GM12878 (cell line): ENCODE results near the gene ZNF511. TPM values are rescaled to one million over a fixed set of nuclear protein-coding genes. Genes with fewer than 3 reads are reported as not detected.

ENCODE experiments used
- ATAC-seq: fragments of 200-7000 bp; cut with Tn5 transposase; 3 replicates; pipeline ENCODE4 v1.9.1; 2020; ENCODE audit warnings: mild to moderate bottlenecking, moderate library complexity
- BruUV-seq: library from RNA; stranded (reverse); fragments of 400-500 nt; replicated peaks from 2 replicates; lab custom pipeline; 2021; lab: Mats Ljungman, UMichigan
- CTCF ChIA-PET: fragments of 300-600 bp; sonication (Branson Sonifier 250); formaldehyde crosslinking; extraction: SDS; loops from one replicate; lab custom pipeline; 2021; ENCODE audit warnings: inconsistent platforms; lab: Yijun Ruan, JAX
- POLR2A ChIA-PET: fragments of 350-600 bp; formaldehyde crosslinking; extraction: SDS; loops from one replicate; lab custom pipeline; 2021; ENCODE audit warnings: inconsistent platforms; lab: Charles Lee
- RAD21 ChIA-PET: fragments of 300-600 bp; sonication (Branson Sonifier 250); formaldehyde crosslinking; loops from one replicate; lab custom pipeline; 2023; ENCODE audit warnings: antibody characterized with exemption; ENCODE audit not compliant: unreplicated experiment; lab: Charles Lee
- SMC1A ChIA-PET: fragments of 300-600 bp; sonication (Branson Sonifier 250); formaldehyde crosslinking; loops from one replicate; lab custom pipeline; 2023; ENCODE audit not compliant: unreplicated experiment, uncharacterized antibody; lab: Charles Lee
- DNase-seq: peaks from one replicate; pipeline ENCODE4 v3.0.0-alpha.2; 2011; ENCODE audit warnings: low read depth, low spot score
- FAIRE-seq: peaks from 3 replicates; lab custom pipeline; 2011; peaks lifted over from hg19 to GRCh38; lab: Jason Lieb, UNC
- H2AFZ ChIP-seq: 2 replicates; pipeline ENCODE4 v1.6.0; 2011; ENCODE audit warnings: low read depth, low read length, control low read depth; ENCODE audit not compliant: control insufficient read depth
- H3K27ac ChIP-seq: 2 replicates; pipeline ENCODE4 v1.5.1; 2011; ENCODE audit warnings: control low read depth; ENCODE audit not compliant: control insufficient read depth, insufficient read depth
- H3K27me3 ChIP-seq, 2 experiments: replicated peaks in 1 of 2; 2 replicates each; pipeline versions ENCODE4 v1.6.0 to v1.6.1; 2011; ENCODE audit warnings: low read length in 1 of 2; ENCODE audit not compliant: control insufficient read depth in 2 of 2, insufficient read depth in 2 of 2
- H3K36me3 ChIP-seq, 2 experiments: 2 replicates each; pipeline ENCODE4 v1.5.1; 2011; ENCODE audit warnings: low read length in 1 of 2; ENCODE audit not compliant: control insufficient read depth in 2 of 2, insufficient read depth in 2 of 2
- H3K4me1 ChIP-seq: 2 replicates; pipeline ENCODE4 v1.6.1; 2011; ENCODE audit warnings: mild to moderate bottlenecking, low read length, moderate library complexity, mixed read lengths; ENCODE audit not compliant: control insufficient read depth, insufficient read depth
- H3K4me2 ChIP-seq: 2 replicates; pipeline ENCODE4 v1.6.0; 2011; ENCODE audit warnings: control low read depth; ENCODE audit not compliant: control insufficient read depth, insufficient read depth
- H3K4me3 ChIP-seq: fragments of 200-600 bp; sonication (generic); 2 replicates; pipeline ENCODE4 v1.5.1; 2016
- H3K79me2 ChIP-seq: 2 replicates; pipeline ENCODE4 v1.6.0; 2011; ENCODE audit warnings: low read length; ENCODE audit not compliant: control insufficient read depth, insufficient read depth
- H3K9ac ChIP-seq: 2 replicates; pipeline ENCODE4 v1.8.0; 2011; ENCODE audit warnings: low read length, control low read depth, mixed read lengths; ENCODE audit not compliant: control insufficient read depth, insufficient read depth
- H3K9me3 ChIP-seq: replicated peaks from 3 replicates; pipeline ENCODE4 v1.5.1; 2011; ENCODE audit warnings: mild to moderate bottlenecking, low read length; ENCODE audit not compliant: control insufficient read depth, insufficient read depth
- H4K20me1 ChIP-seq: 2 replicates; pipeline ENCODE4 v1.6.0; 2011; ENCODE audit not compliant: control insufficient read depth, insufficient read depth
- BACH1 ChIP-seq: fragments of 450-650 bp; IDR thresholded peaks from 2 replicates; pipeline ENCODE4 v1.6.1; 2017; ENCODE audit warnings: mild to moderate bottlenecking, borderline replicate concordance
- BCL11A ChIP-seq: IDR thresholded peaks from 2 replicates; pipeline ENCODE4 v1.6.1; 2011; ENCODE audit warnings: low read depth, low read length
- CEBPB ChIP-seq, 2 experiments: fragments of 150-350 bp in 1 of 2; IDR thresholded peaks; 2 replicates each; pipeline ENCODE4 v1.6.1; 2012 to 2014; ENCODE audit warnings: low read depth in 2 of 2, low read length in 2 of 2, borderline replicate concordance in 1 of 2, inconsistent platforms in 1 of 2
- CREB1 ChIP-seq: IDR thresholded peaks from 2 replicates; pipeline ENCODE4 v1.6.1; 2012; ENCODE audit warnings: low read depth, mild to moderate bottlenecking, inconsistent platforms
- EP300 ChIP-seq, 2 experiments: fragments of 150-350 bp in 1 of 2; IDR thresholded peaks; 2 replicates each; pipeline ENCODE4 v1.6.1; 2011 to 2012; ENCODE audit warnings: low read depth in 2 of 2, low read length in 2 of 2, borderline replicate concordance in 1 of 2, improper control_type of control experiment in 1 of 2, inconsistent platforms in 1 of 2; ENCODE audit not compliant: control insufficient read depth in 1 of 2
- ESRRA ChIP-seq: IDR thresholded peaks from 2 replicates; pipeline ENCODE4 v1.6.1; 2012; ENCODE audit warnings: mild to moderate bottlenecking, low read length, improper control_type of control experiment
- HDGF ChIP-seq: fragments of 450-650 bp; IDR thresholded peaks from 2 replicates; pipeline ENCODE4 v1.6.1; 2016; ENCODE audit warnings: antibody characterized with exemption
- IKZF2 ChIP-seq, 2 experiments: fragments of 450-650 bp; IDR thresholded peaks; 2 replicates each; pipeline ENCODE4 v1.6.1; 2017; ENCODE audit warnings: mild to moderate bottlenecking in 2 of 2, moderate library complexity in 2 of 2
- IRF4 ChIP-seq: IDR thresholded peaks from 2 replicates; pipeline ENCODE4 v1.6.1; 2011; ENCODE audit warnings: low read depth, low read length
- JUND ChIP-seq: IDR thresholded peaks from 2 replicates; pipeline ENCODE4 v1.6.1; 2012; ENCODE audit warnings: low read depth, mild to moderate bottlenecking, low read length, improper control_type of control experiment, moderate library complexity
- MAX ChIP-seq: IDR thresholded peaks from 2 replicates; pipeline ENCODE4 v1.6.1; 2012; ENCODE audit warnings: low read depth, low read length, improper control_type of control experiment
- NFXL1 ChIP-seq: fragments of 450-650 bp; IDR thresholded peaks from 2 replicates; pipeline ENCODE4 v1.6.1; 2017; ENCODE audit warnings: antibody characterized with exemption, mild to moderate bottlenecking, borderline replicate concordance
- RELB ChIP-seq: fragments of 450-650 bp; IDR thresholded peaks from 2 replicates; pipeline ENCODE4 v1.6.1; 2017; ENCODE audit warnings: low read depth, mild to moderate bottlenecking, moderate library complexity
- RFX5 ChIP-seq: IDR thresholded peaks from 2 replicates; pipeline ENCODE4 v1.6.1; 2011; ENCODE audit warnings: low read depth, low read length, improper control_type of control experiment
- SIX5 ChIP-seq: IDR thresholded peaks from 2 replicates; pipeline ENCODE4 v1.6.1; 2011; ENCODE audit warnings: mild to moderate bottlenecking, low read depth, low read length, moderate library complexity; ENCODE audit not compliant: severe bottlenecking
- SMC3 ChIP-seq: IDR thresholded peaks from 2 replicates; pipeline ENCODE4 v1.6.1; 2011; ENCODE audit warnings: low read length, improper control_type of control experiment, borderline replicate concordance
- TARDBP ChIP-seq: IDR thresholded peaks from 2 replicates; pipeline ENCODE4 v1.6.1; 2016; ENCODE audit warnings: borderline replicate concordance
- TCF7 ChIP-seq: IDR thresholded peaks from 2 replicates; pipeline ENCODE4 v1.6.1; 2014; ENCODE audit warnings: antibody characterized with exemption, borderline replicate concordance
- USF2 ChIP-seq: IDR thresholded peaks from 2 replicates; pipeline ENCODE4 v1.6.1; 2011; ENCODE audit warnings: low read depth, low read length, improper control_type of control experiment, borderline replicate concordance
- ZZZ3 ChIP-seq: IDR thresholded peaks from 2 replicates; pipeline ENCODE4 v1.6.1; 2011; ENCODE audit warnings: low read depth; ENCODE audit not compliant: control insufficient read depth, insufficient read length
- WGBS: methylation state at CpG from one replicate; pipeline ENCODE4 v1.1.6; 2016; ENCODE audit warnings: low lambda C conversion rate; ENCODE audit not compliant: insufficient replicate concordance, insufficient coverage; ENCODE audit errors: missing lambda C conversion rate; 5-methylcytosine and 5-hydroxymethylcytosine counted together
- in situ Hi-C: fragments of 300-500 bp; cut with MboI; formaldehyde crosslinking; loops from 9 replicates; pipeline ENCODE4 v1.14.3; 2018; ENCODE audit warnings: mixed read lengths
- intact Hi-C: fragments of 100-400 bp; cut with micrococcal nuclease; formaldehyde crosslinking; loops from one replicate; pipeline ENCODE4 v1.14.2; 2022; ENCODE audit not compliant: unreplicated experiment
- polyA plus RNA-seq, 11 experiments: library from polyadenylated mRNA; depleted of rRNA in 4 of 11; unstranded in 6 of 11; stranded (reverse) in 5 of 11; fragments of >200 nt; fragmentation: Nextera tagmentation in 4 of 11; fragmentation: Illumina TruSeq in 1 of 11; extraction: Ambion mirVana in 4 of 11; extraction: Trizol in 1 of 11; gene quantifications; 1 replicate in 1 of 11; 2 replicates in 10 of 11; pipeline versions ENCODE4 v1.2.1 to v1.2.3, GENCODE V29; 2011 to 2016; ENCODE audit warnings: inconsistent platforms in 2 of 11, missing spikeins in 2 of 11, low read depth in 1 of 11
- total RNA-seq, 4 experiments: library from RNA; depleted of rRNA in 3 of 4; stranded (reverse); fragments of >200 nt in 3 of 4; fragmentation: Illumina TruSeq in 1 of 4; extraction: Trizol in 1 of 4; gene quantifications; 2 replicates each; pipeline versions ENCODE4 v1.2.1 to v1.2.3, GENCODE V29; 2013 to 2021

ZNF511 gene
- total and polyA plus RNA-seq, 10 of the 15 experiments (the other 5 are each of a cell fraction or from before 2014, with no cell fraction given): 0.58 to 110 (median 32.0) TPM

DNA sequence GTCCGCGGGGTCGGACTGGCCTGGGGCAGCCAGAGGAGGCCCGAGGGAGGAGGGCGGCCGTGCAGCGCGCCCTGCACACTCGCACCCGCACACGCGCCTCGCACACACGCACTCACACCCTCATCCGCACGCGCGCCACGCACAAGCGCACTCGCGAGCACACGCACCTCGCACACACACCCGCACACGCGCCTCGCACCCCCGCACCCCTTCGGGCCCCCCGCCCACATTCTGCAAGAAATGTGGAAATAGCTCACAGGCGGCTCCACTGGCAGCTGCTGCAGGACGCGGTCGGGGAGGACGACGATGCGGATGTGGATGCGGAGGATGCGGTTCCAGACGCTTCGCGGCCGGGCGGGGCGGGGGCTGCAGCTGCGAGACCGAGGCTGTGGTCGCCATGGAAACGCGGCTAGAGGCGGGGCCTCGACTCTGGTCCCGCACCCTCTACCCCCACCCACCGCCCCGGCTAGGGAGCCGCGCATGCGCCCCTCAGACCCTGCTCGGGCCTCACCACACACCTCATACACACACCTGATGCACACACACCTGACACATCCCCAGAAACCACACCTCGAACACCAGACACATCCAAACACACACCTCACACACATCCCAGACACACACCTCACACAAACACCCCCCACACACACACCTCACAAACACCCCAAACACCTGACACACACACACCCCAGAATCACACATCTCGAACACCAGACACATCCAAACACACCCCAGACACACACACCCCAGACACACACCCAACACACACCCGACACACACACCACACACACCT lies 28.1 kb downstream of the ZNF511 start, which contains the start of gene CALY (continued):
- TF ChIP-seq CREB1: no peak
- TF ChIP-seq SIX5: no peak
- TF ChIP-seq TARDBP: no peak
- TF ChIP-seq BCL11A: no peak
- TF ChIP-seq JUND: no peak
- TF ChIP-seq RELB: no peak
- TF ChIP-seq EP300 (IDR thresholded peaks at IDR 0.05; ENCODE audit: borderline replicate concordance in 1 of 2, control insufficient read depth in 1 of 2, low read depth in 2 of 2, low read length in 2 of 2): no peak
- TF ChIP-seq HDGF: 0 out of 2 replicates have a peak, but pooled peaks have one; percentile 34
- TF ChIP-seq, all 136 proteins: peak for 6

DNA sequence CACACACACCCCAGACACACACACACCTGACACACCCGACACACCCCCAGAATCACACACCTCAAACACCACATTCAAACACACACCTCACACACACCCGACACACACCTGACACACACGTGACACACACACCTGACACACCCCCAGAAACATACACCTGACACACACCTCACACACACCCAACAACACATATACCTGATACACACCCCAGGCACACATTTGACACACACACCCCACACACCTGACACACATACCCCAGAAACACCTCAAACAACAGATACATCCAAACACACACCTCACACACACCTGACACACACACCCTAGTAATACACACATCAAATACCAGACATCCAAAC lies 28.6 kb downstream of the ZNF511 start:
- no peaks in the 10 kb centered on the region for H3K36me3 ChIP-seq
- CTCF ChIA-PET: no interaction called here
- intact Hi-C loops: no loop called here
- H3K9ac ChIP-seq: no peak overlapping the region
- SMC1A ChIA-PET: no interaction called here
- RAD21 ChIA-PET: no interaction called here
- in situ Hi-C loops: no loop called here
- ATAC-seq: no peak
- no peak overlapping the region for H3K4me2 ChIP-seq
- no peak overlapping the region for H2AFZ ChIP-seq
- H3K27me3 ChIP-seq: peaks cover 5 to 9% of the 10 kb centered on the region in 2 experiments
- H3K4me3 ChIP-seq: no peak overlapping the region
- 91% methylated on average over 3 of the region's 3 CpGs for WGBS
- H3K79me2 ChIP-seq: no peaks in the 10 kb centered on the region
- no peak overlapping the region for H3K27ac ChIP-seq
- no TSS peak for BruUV-seq
- FAIRE-seq: no peak
- H3K4me1 ChIP-seq: no peaks in the 10 kb centered on the region
- POLR2A ChIA-PET: no interaction called here
- H3K9me3 ChIP-seq: no peaks in the 10 kb centered on the region; the same call in 2 of the 3 replicates
- no peaks in the 10 kb centered on the region for H4K20me1 ChIP-seq
- DNase-seq: no peak
- TF ChIP-seq MAX: no peak
- no peak for TF ChIP-seq RFX5
- TF ChIP-seq ZZZ3: no peak
- TF ChIP-seq IRF4: no peak
- TF ChIP-seq CREB1: no peak
- no peak for TF ChIP-seq USF2
- no peak for TF ChIP-seq SMC3
- TF ChIP-seq IKZF2 (IDR thresholded peaks at IDR 0.05): no peak
- TF ChIP-seq NFXL1: no peak
- no peak for TF ChIP-seq TARDBP
- no peak for TF ChIP-seq TCF7
- no peak for TF ChIP-seq BACH1
- TF ChIP-seq ESRRA: no peak
- no peak for TF ChIP-seq CEBPB (IDR thresholded peaks at IDR 0.05; ENCODE audit: borderline replicate concordance in 1 of 2, low read depth in 2 of 2, low read length in 2 of 2)
